ENCODE data around the gene STXBP2. TPM values are rescaled to one million over a fixed set of nuclear protein-coding genes. Genes with fewer than 3 reads are reported as not detected.

The STXBP2 gene
- total RNA-seq, 1 donor from 2014 or later = 12.7 TPM

DNA sequence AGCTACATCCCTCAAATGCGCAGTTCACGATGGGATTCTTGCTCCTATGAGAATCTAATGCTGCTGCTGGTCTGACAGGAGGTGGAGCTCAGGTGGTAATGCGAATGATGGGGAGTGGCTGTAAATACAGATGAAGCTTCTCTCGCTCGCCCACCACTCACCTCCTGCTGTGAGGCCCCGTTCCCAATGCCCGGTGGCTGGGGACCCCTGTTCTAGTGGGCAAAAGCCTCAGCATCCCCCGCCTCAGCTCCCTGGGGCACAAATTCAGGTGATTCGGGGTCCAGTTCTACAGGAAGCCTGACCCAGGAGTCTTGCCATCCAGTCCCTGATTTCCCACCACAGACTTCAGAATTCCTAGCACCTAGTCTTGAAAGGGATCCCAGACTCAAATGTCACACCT is 35.6 kb downstream of the STXBP2 start:
- Histone ChIP-seq H3K4me2 (no peak overlapping the region), H3K9me3 (ENCODE audit: low read depth) (no peaks in the 10 kb centered on the region), H4K20me1 (ENCODE audit: low read depth) (no peaks in the 10 kb centered on the region), H3K9ac (no peak overlapping the region), H2AFZ (replicated peaks) (no peak overlapping the region), H3K27me3 (peaks cover 99% of the 10 kb centered on the region), H3F3A (ENCODE audit: low read depth) (peaks cover 4% of the 10 kb centered on the region), H3K36me3 (no peaks in the 10 kb centered on the region), H3K27ac (no peak overlapping the region), H3K79me2 (ENCODE audit: low read depth) (no peaks in the 10 kb centered on the region), H3K4me1 (peaks cover 7% of the 10 kb centered on the region), H3K4me3 (no peak overlapping the region)
- H3K4me1 Mint-ChIP-seq = peaks cover 5% of the 10 kb centered on the region
- no peak overlapping the region for H3K27ac Mint-ChIP-seq
- no peak for DNase-seq (ENCODE audit: low spot score)
- TF ChIP-seq EZH2phosphoT487 (IDR thresholded peaks at IDR 0.05) (no peak), EZH2 (IDR thresholded peaks at IDR 0.05) (no peak)
- peaks cover 42% of the 10 kb centered on the region for H3K27me3 Mint-ChIP-seq (ENCODE audit: insufficient read depth, low read depth)
- peaks cover 2% of the 10 kb centered on the region for H3K9me3 Mint-ChIP-seq
- no peaks in the 10 kb centered on the region for H3K36me3 Mint-ChIP-seq
- H3K4me3 Mint-ChIP-seq = no peak overlapping the region

DNA sequence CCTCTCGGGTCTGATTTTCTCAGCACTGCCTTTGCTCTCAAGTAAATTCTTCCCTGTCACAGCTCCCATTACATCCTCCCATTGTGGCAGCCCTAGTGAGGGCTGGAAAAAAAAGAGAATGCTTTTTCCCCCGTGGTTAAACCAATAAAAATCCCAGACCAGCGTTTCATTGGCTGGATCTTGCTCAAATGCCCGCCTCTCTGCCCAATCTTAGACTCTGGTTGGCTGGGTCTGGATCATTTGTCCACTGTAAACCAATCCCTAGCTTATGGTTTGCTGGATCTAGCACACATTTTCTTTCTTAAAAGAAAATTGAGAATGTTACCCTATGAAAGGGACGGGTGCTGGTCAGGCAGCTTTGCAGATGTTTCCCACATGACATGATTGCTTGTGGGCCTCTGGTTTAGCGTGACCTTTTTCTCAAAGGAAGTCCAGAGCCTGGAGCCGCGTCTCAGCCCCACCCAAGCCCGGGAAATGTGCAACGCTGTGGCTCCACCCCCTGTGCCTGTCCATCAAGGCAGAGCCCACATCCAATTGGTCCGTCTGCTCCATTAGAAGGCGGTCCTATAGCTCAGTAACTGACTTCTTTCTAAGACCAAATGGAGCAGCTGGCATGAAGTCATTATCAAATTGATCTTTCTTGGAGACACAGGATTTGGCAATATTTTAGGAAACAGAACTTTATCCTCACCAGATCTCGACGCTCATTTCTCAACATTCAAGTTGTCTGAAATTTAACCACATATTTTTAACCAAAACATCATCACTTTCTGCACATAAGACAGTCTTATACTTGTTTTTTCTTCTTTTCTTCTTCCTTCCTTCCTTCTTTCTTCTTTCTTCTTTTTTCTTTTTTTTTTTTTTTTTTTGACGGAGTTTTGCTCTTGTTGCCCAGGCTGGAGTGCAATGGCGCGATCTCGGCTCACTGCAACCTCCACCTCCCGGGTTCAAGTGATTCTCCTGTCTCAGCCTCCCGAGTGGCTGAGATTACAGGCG is 37.4 kb downstream of the STXBP2 start:
- H3F3A ChIP-seq (ENCODE audit: low read depth) = peaks cover 4% of the 10 kb centered on the region
- Mint-ChIP-seq H3K4me1 (peaks cover 8% of the 10 kb centered on the region), H3K27me3 (ENCODE audit: insufficient read depth, low read depth) (peaks cover 51% of the 10 kb centered on the region), H3K4me3 (no peak overlapping the region), H3K36me3 (no peaks in the 10 kb centered on the region), H3K9me3 (peaks cover 2% of the 10 kb centered on the region), H3K27ac (no peak overlapping the region)
- DNase-seq (ENCODE audit: low spot score) = peak; percentile 71
- no peaks in the 10 kb centered on the region for H3K36me3 ChIP-seq
- no peak overlapping the region for H3K27ac ChIP-seq
- H3K9me3 ChIP-seq (ENCODE audit: low read depth) = no peaks in the 10 kb centered on the region
- no peak overlapping the region for H3K4me3 ChIP-seq
- peaks cover 7% of the 10 kb centered on the region for H3K4me1 ChIP-seq
- H4K20me1 ChIP-seq (ENCODE audit: low read depth) = no peaks in the 10 kb centered on the region
- peak overlapping the region; percentile 34 for H2AFZ ChIP-seq (replicated peaks)
- no peak overlapping the region for H3K9ac ChIP-seq
- H3K79me2 ChIP-seq (ENCODE audit: low read depth) = no peaks in the 10 kb centered on the region
- peaks cover 99% of the 10 kb centered on the region for H3K27me3 ChIP-seq
- TF ChIP-seq, protein P1, sequence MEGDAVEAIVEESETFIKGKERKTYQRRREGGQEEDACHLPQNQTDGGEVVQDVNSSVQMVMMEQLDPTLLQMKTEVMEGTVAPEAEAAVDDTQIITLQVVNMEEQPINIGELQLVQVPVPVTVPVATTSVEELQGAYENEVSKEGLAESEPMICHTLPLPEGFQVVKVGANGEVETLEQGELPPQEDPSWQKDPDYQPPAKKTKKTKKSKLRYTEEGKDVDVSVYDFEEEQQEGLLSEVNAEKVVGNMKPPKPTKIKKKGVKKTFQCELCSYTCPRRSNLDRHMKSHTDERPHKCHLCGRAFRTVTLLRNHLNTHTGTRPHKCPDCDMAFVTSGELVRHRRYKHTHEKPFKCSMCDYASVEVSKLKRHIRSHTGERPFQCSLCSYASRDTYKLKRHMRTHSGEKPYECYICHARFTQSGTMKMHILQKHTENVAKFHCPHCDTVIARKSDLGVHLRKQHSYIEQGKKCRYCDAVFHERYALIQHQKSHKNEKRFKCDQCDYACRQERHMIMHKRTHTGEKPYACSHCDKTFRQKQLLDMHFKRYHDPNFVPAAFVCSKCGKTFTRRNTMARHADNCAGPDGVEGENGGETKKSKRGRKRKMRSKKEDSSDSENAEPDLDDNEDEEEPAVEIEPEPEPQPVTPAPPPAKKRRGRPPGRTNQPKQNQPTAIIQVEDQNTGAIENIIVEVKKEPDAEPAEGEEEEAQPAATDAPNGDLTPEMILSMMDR (IDR thresholded peaks at IDR 0.05) = no peak
- TF ChIP-seq EZH2phosphoT487 (IDR thresholded peaks at IDR 0.05) (no peak), EZH2 (IDR thresholded peaks at IDR 0.05) (no peak)
- H3K4me2 ChIP-seq = no peak overlapping the region

DNA sequence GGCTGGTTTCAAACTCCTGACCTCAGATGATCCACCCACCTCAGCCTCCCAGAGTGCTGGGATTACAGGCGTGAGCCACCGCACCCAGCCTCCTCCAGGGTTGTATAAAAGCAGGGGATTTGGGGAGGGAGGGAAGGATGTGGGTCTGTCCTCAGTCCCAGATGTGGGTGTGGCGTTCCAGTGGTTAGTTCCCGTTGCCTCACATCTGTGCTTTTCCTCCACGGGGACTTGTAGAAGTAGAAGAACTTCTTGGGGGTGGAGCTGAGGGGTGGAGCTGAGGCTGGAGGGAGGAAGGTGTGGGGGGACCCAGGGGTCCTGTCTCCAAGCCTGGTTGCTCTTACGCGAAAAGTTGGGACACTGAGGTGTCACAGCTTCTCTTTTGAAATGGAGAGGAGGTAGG is 39.5 kb downstream of the STXBP2 start:
- Histone ChIP-seq H4K20me1 (ENCODE audit: low read depth) (no peaks in the 10 kb centered on the region), H3K9ac (no peak overlapping the region), H3K27ac (no peak overlapping the region), H3K27me3 (peaks cover 88% of the 10 kb centered on the region), H3K9me3 (ENCODE audit: low read depth) (no peaks in the 10 kb centered on the region), H3K36me3 (no peaks in the 10 kb centered on the region), H3K79me2 (ENCODE audit: low read depth) (peaks cover 6% of the 10 kb centered on the region), H3F3A (ENCODE audit: low read depth) (no peaks in the 10 kb centered on the region), H2AFZ (replicated peaks) (no peak overlapping the region), H3K4me2 (no peak overlapping the region), H3K4me3 (no peak overlapping the region), H3K4me1 (no peaks in the 10 kb centered on the region)
- no peak overlapping the region for H3K4me3 Mint-ChIP-seq
- peaks cover 9% of the 10 kb centered on the region for H3K4me1 Mint-ChIP-seq
- TF ChIP-seq EZH2 (IDR thresholded peaks at IDR 0.05) (no peak), EZH2phosphoT487 (IDR thresholded peaks at IDR 0.05) (no peak)
- TF ChIP-seq, protein P1 (IDR thresholded peaks at IDR 0.05) = no peak
- no peaks in the 10 kb centered on the region for H3K36me3 Mint-ChIP-seq
- DNase-seq (ENCODE audit: low spot score) = no peak
- H3K27ac Mint-ChIP-seq = no peak overlapping the region
- H3K27me3 Mint-ChIP-seq (ENCODE audit: insufficient read depth, low read depth) = peaks cover 42% of the 10 kb centered on the region
- H3K9me3 Mint-ChIP-seq = peaks cover 2% of the 10 kb centered on the region

GRCh38 chr19:7676854-7677253 is 39.9 kb downstream of the STXBP2 start, which contains the start of gene MCEMP1:
Gene MCEMP1 (plus strand): TSS chr19:7677090. CDS start chr19:7677121, 31 bp downstream.
- Mint-ChIP-seq H3K36me3 (no peaks in the 10 kb centered on the region), H3K4me1 (peaks cover 12% of the 10 kb centered on the region), H3K4me3 (no peak within 1 kb of the TSS), H3K9me3 (peaks cover 2% of the 10 kb centered on the region), H3K27ac (no peak within 1 kb of the TSS), H3K27me3 (ENCODE audit: insufficient read depth, low read depth) (peaks cover 37% of the 10 kb centered on the region)
- H3K4me2 ChIP-seq = no peak within 1 kb of the TSS
- peaks cover under 1% of the 10 kb centered on the region for H4K20me1 ChIP-seq (ENCODE audit: low read depth)
- H2AFZ ChIP-seq (replicated peaks) = no peak within 1 kb of the TSS
- no peak within 1 kb of the TSS for H3K4me3 ChIP-seq
- TF ChIP-seq, protein P1 (IDR thresholded peaks at IDR 0.05) = no peak
- H3K4me1 ChIP-seq = no peaks in the 10 kb centered on the region
- H3K9ac ChIP-seq = no peak within 1 kb of the TSS
- no peaks in the 10 kb centered on the region for H3K36me3 ChIP-seq
- H3K9me3 ChIP-seq (ENCODE audit: low read depth) = no peaks in the 10 kb centered on the region
- DNase-seq (ENCODE audit: low spot score) = no peak
- peaks cover 11% of the 10 kb centered on the region for H3K79me2 ChIP-seq (ENCODE audit: low read depth)
- H3K27ac ChIP-seq = no peak within 1 kb of the TSS
- no peaks in the 10 kb centered on the region for H3F3A ChIP-seq (ENCODE audit: low read depth)
- peaks cover 83% of the 10 kb centered on the region for H3K27me3 ChIP-seq
